Activated naive CD8-positive, alpha-beta T cell (primary cell): Measurements from ENCODE around the gene CORIN.
"Not testable (repeated sequence)": the region's sequence is repeated elsewhere in the genome, so short reads cannot be mapped to it uniquely, and the experiment has no call there.

Source experiments
- H3K27ac Mint-ChIP-seq: one replicate; pipeline ENCODE4 v1.8.0; 2021; ENCODE audit warnings: mixed read lengths
- H3K27me3 Mint-ChIP-seq: one replicate; pipeline ENCODE4 v1.8.0; 2021; ENCODE audit warnings: mixed read lengths
- H3K36me3 Mint-ChIP-seq: one replicate; pipeline ENCODE4 v1.8.0; 2021; ENCODE audit warnings: mixed read lengths
- H3K4me1 Mint-ChIP-seq: one replicate; pipeline ENCODE4 v1.8.0; 2021; ENCODE audit warnings: low read depth, mixed read lengths
- H3K4me3 Mint-ChIP-seq: one replicate; pipeline ENCODE4 v1.8.0; 2021; ENCODE audit warnings: mild to moderate bottlenecking, mixed read lengths
- H3K9me3 Mint-ChIP-seq: one replicate; pipeline ENCODE4 v1.8.0; 2021; ENCODE audit warnings: low read depth, mixed read lengths

Gene CORIN

DNA sequence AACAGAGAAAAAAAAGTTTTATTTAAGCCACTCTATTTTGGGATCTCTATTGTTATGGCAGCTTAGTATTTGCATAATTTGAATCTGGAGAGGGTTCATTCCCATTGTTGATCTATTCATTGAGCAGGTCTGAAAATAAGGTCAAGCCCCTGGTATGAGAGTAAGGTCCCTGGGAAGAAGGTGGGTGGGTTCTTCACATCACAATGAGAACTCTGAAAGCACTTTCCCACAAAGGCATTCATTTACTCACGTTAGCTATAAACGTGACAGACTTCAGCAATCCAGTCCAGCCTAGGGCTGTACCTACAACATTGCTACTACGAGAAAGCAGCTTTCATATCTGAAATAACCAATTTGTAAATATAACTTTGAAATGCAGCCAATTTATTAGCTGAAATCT lies 126.2 kb downstream of the CORIN start:
- Mint-ChIP-seq H3K27ac (no peak overlapping the region), H3K9me3 (no peaks in the 10 kb centered on the region)

DNA sequence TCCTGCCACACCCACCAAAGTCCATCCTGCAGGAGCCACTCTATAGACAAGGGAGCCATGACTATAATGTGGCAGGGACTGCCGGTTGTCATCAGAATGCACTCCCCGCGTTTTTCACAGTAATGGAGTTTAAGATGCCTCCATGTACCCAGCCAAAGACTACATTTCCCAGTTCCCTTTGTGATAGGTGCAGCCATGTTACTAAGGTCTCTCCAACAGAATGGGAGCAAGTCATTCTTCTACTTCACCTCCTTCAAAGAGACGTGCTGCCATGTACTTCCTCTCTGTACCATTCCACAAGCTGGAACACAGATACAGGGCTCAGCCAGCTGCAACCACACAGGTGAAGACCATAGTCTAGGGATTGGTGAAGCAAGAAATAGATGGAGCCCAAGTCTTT lies 126.7 kb downstream of the CORIN start:
- Mint-ChIP-seq H3K27ac (no peak overlapping the region), H3K4me3 (no peak overlapping the region), H3K36me3 (no peaks in the 10 kb centered on the region), H3K27me3 (peaks cover 13% of the 10 kb centered on the region), H3K4me1 (no peaks in the 10 kb centered on the region), H3K9me3 (no peaks in the 10 kb centered on the region)

More for the DNA sequence above, 126.2 kb downstream of the CORIN start:
- Mint-ChIP-seq H3K27me3 (peaks cover 13% of the 10 kb centered on the region), H3K4me3 (no peak overlapping the region), H3K36me3 (no peaks in the 10 kb centered on the region), H3K4me1 (no peaks in the 10 kb centered on the region)

DNA sequence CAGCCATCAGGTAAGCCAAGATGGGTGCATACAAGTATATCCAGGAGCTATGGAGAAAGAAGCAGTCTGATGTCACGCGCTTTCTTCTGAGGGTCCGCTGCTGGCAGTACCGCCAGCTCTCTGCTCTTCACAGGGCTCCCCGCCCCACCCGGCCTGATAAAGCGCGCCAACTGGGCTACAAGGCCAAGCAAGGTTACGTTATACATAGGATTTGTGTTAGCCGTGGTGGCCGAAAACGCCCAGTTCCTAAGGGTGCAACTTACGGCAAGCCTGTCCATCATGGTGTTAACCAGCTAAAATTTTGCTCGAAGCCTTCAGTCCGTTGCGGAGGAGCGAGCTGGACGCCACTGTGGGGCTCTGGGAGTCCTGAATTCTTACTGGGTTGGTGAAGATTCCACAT lies 131.5 kb downstream of the CORIN start:
- H3K4me3 Mint-ChIP-seq, H3K27ac Mint-ChIP-seq, H3K36me3 Mint-ChIP-seq, H3K4me1 Mint-ChIP-seq, H3K9me3 Mint-ChIP-seq: not testable (repeated sequence)
- H3K27me3 Mint-ChIP-seq = peaks cover 12% of the 10 kb centered on the region

DNA sequence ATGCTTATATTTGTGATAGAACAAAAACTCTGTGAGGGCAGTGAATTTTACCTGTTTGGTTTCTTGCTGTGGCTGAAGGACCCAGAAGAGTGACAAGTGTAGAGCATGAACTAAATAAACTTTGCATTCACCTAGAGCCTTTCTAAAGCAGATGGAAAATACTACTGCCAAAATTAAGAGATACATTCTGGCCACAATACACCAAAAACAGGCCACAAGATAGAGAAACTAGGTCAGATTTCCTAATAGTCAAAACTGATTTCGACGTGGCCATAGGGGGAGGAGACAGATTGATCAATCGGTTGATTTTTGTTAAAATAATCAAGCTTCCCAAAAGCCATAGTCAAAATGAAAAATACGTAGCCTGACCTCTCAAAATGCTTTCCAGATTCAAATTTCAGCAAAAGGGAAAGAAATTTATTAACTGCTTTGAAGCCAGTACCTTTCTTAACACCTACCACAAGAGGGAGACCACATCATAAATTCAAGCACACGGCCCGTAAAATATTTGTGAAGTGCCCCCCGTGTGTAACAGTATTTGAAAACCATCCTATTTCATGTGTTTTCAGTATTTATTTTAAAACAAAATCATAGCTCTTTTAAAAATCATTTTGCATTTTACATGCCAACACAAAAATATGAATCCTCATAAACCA lies 132.4 kb downstream of the CORIN start:
- Mint-ChIP-seq H3K36me3 (no peaks in the 10 kb centered on the region), H3K27me3 (peaks cover 8% of the 10 kb centered on the region), H3K27ac (no peak overlapping the region), H3K4me3 (no peak overlapping the region), H3K9me3 (no peaks in the 10 kb centered on the region), H3K4me1 (no peaks in the 10 kb centered on the region)

DNA sequence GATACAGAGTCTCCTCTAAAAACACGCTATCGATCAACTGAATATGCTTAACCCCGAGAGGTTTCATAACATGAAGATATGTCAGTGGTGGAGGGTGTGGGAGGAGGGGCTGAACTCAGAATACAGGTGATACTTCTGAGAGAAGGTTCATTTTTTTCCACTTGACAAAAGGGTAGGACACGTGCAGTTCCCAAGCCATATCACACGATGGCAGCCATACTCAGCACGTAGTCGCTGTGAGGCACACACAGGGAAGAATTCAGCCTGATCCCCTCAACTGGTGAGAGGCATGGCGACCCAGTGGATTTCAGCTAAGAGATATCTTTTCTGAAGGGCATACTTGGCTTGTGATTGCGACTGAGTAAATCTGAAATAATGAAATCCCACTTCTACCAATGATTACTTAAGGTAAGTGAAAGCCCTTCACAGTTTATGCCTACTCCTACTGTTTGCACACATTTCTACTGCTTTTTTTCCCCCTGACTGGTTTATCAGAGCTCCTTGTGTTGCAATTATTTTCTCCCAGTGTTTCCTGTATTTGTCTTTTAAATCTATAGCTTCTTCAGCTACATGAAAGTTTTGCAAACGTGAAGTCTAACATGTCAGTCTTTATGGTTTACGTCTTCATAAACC lies 133.1 kb downstream of the CORIN start:
- Mint-ChIP-seq H3K9me3 (no peaks in the 10 kb centered on the region), H3K4me1 (no peaks in the 10 kb centered on the region), H3K27ac (no peak overlapping the region), H3K36me3 (no peaks in the 10 kb centered on the region), H3K27me3 (peaks cover 8% of the 10 kb centered on the region), H3K4me3 (no peak overlapping the region)

DNA sequence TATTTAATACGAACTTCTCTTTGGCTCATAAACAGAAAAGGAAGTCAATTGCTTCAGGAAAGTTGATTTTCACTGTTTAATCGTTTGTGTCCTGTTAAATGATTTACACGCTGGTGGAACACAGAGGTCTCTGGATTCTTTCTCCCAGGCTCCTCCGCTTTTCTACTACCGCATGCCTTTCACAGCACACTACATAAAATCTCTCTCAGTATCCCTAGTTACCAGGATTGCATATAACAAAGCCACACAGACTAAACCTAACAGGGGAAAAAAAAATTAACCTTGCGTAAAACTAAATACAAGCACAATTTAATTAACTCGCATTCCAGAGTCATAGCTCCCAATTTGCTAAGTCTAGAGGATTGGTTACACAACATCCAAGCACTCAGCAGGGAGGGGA lies 133.9 kb downstream of the CORIN start:
- Mint-ChIP-seq H3K36me3 (no peaks in the 10 kb centered on the region), H3K4me1 (no peaks in the 10 kb centered on the region), H3K27me3 (peaks cover 13% of the 10 kb centered on the region), H3K4me3 (no peak overlapping the region), H3K27ac (no peak overlapping the region), H3K9me3 (no peaks in the 10 kb centered on the region)

DNA sequence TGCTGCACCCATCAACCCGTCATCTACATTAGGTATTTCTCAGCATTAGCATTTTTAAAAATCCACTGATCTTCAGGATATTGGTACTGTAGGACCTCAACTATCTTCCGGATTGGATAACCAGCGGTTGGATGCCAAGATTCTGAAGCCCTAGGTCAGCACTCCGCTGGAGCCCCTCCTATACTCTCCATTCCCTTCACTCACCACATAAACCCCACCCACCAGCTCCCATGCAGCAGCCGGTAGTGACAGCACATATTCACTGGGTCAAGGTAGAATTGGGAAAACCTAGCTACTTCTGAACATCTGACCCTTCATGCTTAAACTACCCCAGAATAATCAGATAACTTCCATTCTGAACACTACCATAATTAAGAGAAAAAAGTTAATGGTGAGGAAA lies 134.9 kb downstream of the CORIN start:
- no peak overlapping the region for H3K4me3 Mint-ChIP-seq
- H3K27ac Mint-ChIP-seq = no peak overlapping the region
- H3K9me3 Mint-ChIP-seq = no peaks in the 10 kb centered on the region
- H3K36me3 Mint-ChIP-seq = no peaks in the 10 kb centered on the region
- peaks cover 18% of the 10 kb centered on the region for H3K27me3 Mint-ChIP-seq
- no peaks in the 10 kb centered on the region for H3K4me1 Mint-ChIP-seq

DNA sequence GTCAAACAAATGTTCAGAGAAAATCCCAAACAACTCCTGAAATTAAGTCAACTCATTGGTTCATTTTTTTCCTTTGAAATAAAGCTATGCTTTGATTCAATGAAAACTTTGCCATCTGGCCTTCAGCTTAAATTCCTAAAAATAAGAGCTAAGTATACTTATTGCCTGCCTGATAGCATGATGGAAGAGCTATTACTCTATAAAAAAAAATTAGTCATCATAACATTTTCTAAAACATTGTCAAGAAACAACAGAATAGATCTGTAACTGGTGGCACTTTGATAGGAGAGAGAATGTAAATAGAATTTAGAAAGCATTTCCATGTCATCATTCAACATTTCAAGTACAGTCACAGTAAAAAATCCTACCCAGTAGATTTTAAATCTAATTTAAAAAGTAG lies 136.6 kb downstream of the CORIN start:
- H3K9me3 Mint-ChIP-seq = no peaks in the 10 kb centered on the region

DNA sequence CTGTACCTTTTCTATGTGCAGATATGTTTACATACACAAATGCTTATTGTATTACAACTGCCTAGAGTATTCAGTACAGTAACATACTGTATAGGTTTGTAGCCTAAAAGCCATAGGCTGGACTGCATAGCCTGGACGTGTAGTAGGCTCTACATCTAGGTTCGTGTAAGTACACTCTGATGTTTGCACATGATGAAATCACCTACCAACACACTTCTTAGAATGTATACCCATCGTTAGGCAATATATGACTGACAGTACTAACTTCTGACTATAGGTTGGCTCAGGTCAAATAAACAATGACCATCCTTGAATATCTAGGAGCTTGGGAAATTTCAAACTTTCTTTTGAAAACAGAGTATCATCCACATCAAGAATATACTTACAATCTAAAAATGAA lies 139.0 kb downstream of the CORIN start:
- Mint-ChIP-seq H3K27me3 (peaks cover 18% of the 10 kb centered on the region), H3K9me3 (no peaks in the 10 kb centered on the region), H3K4me3 (no peak overlapping the region), H3K4me1 (no peaks in the 10 kb centered on the region), H3K36me3 (no peaks in the 10 kb centered on the region), H3K27ac (no peak overlapping the region)

More for the DNA sequence above, 136.6 kb downstream of the CORIN start:
- Mint-ChIP-seq H3K4me1 (no peaks in the 10 kb centered on the region), H3K27me3 (peaks cover 16% of the 10 kb centered on the region), H3K4me3 (no peak overlapping the region), H3K36me3 (no peaks in the 10 kb centered on the region), H3K27ac (no peak overlapping the region)

DNA sequence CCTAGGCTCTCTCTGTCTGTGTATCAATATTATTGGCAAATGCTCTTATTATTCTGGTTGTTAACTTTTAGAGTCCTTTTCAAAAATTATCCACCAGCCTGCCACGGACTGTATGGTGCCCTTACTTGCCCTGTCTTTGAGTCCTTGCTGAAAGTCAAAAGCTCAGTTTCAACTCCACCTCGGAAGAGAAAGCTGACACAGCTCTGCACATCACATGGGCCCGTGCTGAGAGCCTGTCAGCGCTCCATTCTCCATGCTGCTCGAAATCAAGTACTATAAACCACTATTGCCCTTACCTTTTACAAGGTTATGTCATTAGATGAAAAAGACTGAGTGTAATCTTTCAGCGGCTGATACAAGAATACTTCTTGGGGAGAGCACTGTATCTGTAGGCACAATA lies 141.0 kb downstream of the CORIN start:
- no peaks in the 10 kb centered on the region for H3K9me3 Mint-ChIP-seq
- no peaks in the 10 kb centered on the region for H3K4me1 Mint-ChIP-seq
- no peak overlapping the region for H3K4me3 Mint-ChIP-seq
- H3K27me3 Mint-ChIP-seq = peaks cover 14% of the 10 kb centered on the region
- H3K36me3 Mint-ChIP-seq = no peaks in the 10 kb centered on the region
- H3K27ac Mint-ChIP-seq = no peak overlapping the region

DNA sequence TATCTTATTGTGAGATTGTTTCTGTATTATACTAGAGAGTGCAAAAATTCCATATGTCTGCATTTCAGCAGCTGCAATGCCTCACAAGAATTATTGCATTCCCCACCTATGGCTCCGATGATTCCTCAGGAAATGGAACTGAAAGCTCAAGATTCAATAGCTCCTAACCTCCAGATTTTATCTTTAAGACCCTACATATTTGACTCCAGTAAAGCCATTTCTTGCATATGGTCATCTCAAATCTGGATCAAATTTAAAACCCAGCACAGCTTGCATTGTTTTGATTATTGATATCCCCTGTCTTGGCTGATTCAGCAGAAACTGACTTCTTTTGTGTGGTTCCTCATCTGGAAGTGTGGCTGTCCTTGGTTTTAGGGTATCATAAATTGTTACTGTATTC lies 142.6 kb downstream of the CORIN start:
- Mint-ChIP-seq H3K27ac (no peak overlapping the region), H3K9me3 (no peaks in the 10 kb centered on the region), H3K4me1 (no peaks in the 10 kb centered on the region), H3K27me3 (peaks cover 14% of the 10 kb centered on the region), H3K4me3 (no peak overlapping the region), H3K36me3 (no peaks in the 10 kb centered on the region)

DNA sequence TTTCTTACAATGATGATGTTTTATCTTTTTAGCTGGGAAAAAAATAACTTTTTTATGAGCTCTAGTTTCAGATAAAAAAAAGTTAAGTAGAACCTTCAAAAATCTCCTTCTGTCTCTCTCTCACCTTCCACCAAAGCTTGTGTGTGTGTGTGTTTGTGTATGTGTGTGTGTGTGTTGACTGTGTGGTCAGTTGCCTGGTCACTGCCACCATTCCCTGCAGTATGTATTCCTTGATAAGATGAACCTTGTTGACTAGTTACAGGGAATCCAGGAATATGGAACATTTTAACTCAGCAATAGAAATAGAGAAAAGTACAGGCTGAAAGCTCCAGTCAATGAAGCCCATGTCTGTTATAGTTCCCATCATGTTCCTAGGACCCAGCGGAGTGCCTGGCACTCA lies 143.5 kb downstream of the CORIN start:
- no peak overlapping the region for H3K4me3 Mint-ChIP-seq

DNA sequence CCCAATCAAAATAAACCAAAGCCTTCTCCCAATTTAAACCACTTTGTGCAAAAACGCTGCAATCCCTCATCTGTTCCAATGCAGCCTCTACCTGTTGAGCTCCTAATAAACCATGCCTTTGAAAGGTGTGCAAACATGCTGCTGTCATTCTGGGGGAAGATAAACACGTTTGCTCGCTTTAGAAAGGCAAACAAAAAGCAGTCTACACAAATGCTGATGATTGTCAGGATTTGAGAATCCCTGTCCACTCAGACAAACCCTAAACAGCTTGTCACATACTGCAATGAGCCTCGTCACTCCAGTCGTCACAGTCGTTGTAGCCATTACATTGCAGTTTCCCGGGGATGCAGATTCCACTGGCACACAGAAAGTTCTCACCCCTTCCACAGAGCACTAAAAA lies 145.2 kb downstream of the CORIN start:
- Mint-ChIP-seq H3K4me3 (no peak overlapping the region), H3K4me1 (no peaks in the 10 kb centered on the region), H3K9me3 (no peaks in the 10 kb centered on the region), H3K27me3 (peaks cover 4% of the 10 kb centered on the region), H3K36me3 (no peaks in the 10 kb centered on the region), H3K27ac (no peak overlapping the region)

More for the DNA sequence above, 143.5 kb downstream of the CORIN start:
- H3K9me3 Mint-ChIP-seq = no peaks in the 10 kb centered on the region
- H3K27ac Mint-ChIP-seq = no peak overlapping the region
- no peaks in the 10 kb centered on the region for H3K36me3 Mint-ChIP-seq
- H3K27me3 Mint-ChIP-seq = peaks cover 12% of the 10 kb centered on the region
- no peaks in the 10 kb centered on the region for H3K4me1 Mint-ChIP-seq

DNA sequence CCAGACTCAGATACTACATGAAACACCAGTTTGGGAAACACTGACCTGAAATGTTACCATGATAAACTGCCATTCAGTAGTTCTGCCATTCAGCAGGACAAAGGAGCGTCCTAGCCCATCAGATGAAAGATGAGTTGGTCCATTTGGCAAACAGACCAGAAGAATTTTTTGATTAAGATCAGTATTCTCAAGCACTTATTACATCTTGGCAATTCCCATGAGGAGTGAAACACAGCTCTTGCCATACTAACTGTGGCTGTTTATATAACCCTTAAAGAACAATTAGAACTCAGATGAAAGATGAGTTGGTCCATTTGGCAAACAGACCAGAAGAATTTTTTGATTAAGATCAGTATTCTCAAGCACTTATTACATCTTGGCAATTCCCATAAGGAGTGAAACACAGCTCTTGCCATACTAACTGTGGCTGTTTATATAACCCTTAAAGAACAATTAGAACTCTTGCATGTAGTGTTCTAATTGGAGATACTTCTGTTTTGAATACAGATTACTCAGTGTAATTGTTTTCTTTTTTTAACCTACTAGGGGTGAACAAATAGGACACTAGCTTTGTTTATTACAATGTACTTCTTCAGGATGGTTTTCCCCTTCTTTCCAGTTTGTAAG lies 146.0 kb downstream of the CORIN start:
- not testable (repeated sequence) for H3K4me3 Mint-ChIP-seq, H3K4me1 Mint-ChIP-seq, H3K36me3 Mint-ChIP-seq, H3K9me3 Mint-ChIP-seq, H3K27me3 Mint-ChIP-seq, H3K27ac Mint-ChIP-seq

DNA sequence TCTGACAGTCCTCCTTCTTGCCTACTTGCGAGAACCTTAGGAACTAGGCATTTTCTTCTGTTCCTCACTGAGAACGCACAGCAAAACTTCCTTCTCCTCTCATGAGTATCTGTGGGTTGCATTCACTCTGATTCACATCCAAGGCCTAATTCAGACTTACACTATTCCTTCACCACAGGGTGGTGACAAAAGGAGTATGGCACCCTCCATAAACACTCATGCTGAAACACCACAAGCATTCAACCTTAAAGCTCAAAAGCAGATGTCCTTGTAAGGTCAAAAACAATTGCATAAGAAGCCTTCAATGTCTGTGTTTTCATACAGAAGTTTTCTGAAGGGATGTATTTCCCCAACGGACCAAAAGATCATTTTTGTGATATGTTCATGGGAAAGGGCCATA lies 147.3 kb downstream of the CORIN start:
- H3K36me3 Mint-ChIP-seq = no peaks in the 10 kb centered on the region
- H3K4me1 Mint-ChIP-seq = no peaks in the 10 kb centered on the region
- no peak overlapping the region for H3K4me3 Mint-ChIP-seq
- H3K27ac Mint-ChIP-seq = no peak overlapping the region
- H3K9me3 Mint-ChIP-seq = no peaks in the 10 kb centered on the region
- peaks cover 2% of the 10 kb centered on the region for H3K27me3 Mint-ChIP-seq
